Activated naive CD4-positive, alpha-beta T cell treated with anti-CD3 and anti-CD28 coated beads, Interleukin-2, amount 50 U/mL, for 24 hours (primary cell): ENCODE data around the gene LLGL1.
A peak's percentile ranks its signal among the peaks of the same experiment; 100 is the strongest.

Source experiments
- H3K27ac Mint-ChIP-seq: one replicate; pipeline ENCODE4 v1.8.0; 2021; ENCODE audit warnings: mild to moderate bottlenecking, mixed read lengths
- H3K27me3 Mint-ChIP-seq: one replicate; pipeline ENCODE4 v1.8.0; 2021; ENCODE audit warnings: mixed read lengths
- H3K36me3 Mint-ChIP-seq: one replicate; pipeline ENCODE4 v1.8.0; 2021; ENCODE audit warnings: mixed read lengths
- H3K4me1 Mint-ChIP-seq: one replicate; pipeline ENCODE4 v1.8.0; 2021; ENCODE audit warnings: mixed read lengths
- H3K4me3 Mint-ChIP-seq: one replicate; pipeline ENCODE4 v1.8.0; 2021; ENCODE audit warnings: mild to moderate bottlenecking, mixed read lengths
- H3K9me3 Mint-ChIP-seq: one replicate; pipeline ENCODE4 v1.8.0; 2021; ENCODE audit warnings: mixed read lengths

The LLGL1 gene

GRCh38 chr17:18250708-18251107, 25.3 kb downstream of the LLGL1 start:
- no peak overlapping the region for H3K27ac Mint-ChIP-seq
- H3K27me3 Mint-ChIP-seq: no peaks in the 10 kb centered on the region
- H3K9me3 Mint-ChIP-seq: no peaks in the 10 kb centered on the region
- H3K4me1 Mint-ChIP-seq: peaks cover 4% of the 10 kb centered on the region
- H3K4me3 Mint-ChIP-seq: no peak overlapping the region
- H3K36me3 Mint-ChIP-seq: peaks cover 3% of the 10 kb centered on the region

GRCh38 chr17:18251204-18251603, 25.8 kb downstream of the LLGL1 start:
- H3K4me3 Mint-ChIP-seq: no peak overlapping the region
- no peaks in the 10 kb centered on the region for H3K9me3 Mint-ChIP-seq
- peaks cover 8% of the 10 kb centered on the region for H3K4me1 Mint-ChIP-seq
- H3K27me3 Mint-ChIP-seq: no peaks in the 10 kb centered on the region
- H3K27ac Mint-ChIP-seq: no peak overlapping the region
- peaks cover 3% of the 10 kb centered on the region for H3K36me3 Mint-ChIP-seq

- peaks cover 3% of the 10 kb centered on the region for H3K36me3 Mint-ChIP-seq
- no peaks in the 10 kb centered on the region for H3K27me3 Mint-ChIP-seq
- no peak overlapping the region for H3K27ac Mint-ChIP-seq
- no peaks in the 10 kb centered on the region for H3K9me3 Mint-ChIP-seq
- no peak overlapping the region for H3K4me3 Mint-ChIP-seq
- H3K4me1 Mint-ChIP-seq: peaks cover 18% of the 10 kb centered on the region
These were observed 26.7 kb downstream of the LLGL1 start for GRCh38 chr17:18252160-18252559.

GRCh38 chr17:18253187-18253884, 27.9 kb downstream of the LLGL1 start:
- H3K4me3 Mint-ChIP-seq: no peak overlapping the region
- H3K27ac Mint-ChIP-seq: no peak overlapping the region
- H3K4me1 Mint-ChIP-seq: peaks cover 19% of the 10 kb centered on the region
- H3K27me3 Mint-ChIP-seq: no peaks in the 10 kb centered on the region
- H3K36me3 Mint-ChIP-seq: no peaks in the 10 kb centered on the region
- H3K9me3 Mint-ChIP-seq: no peaks in the 10 kb centered on the region

- no peaks in the 10 kb centered on the region for H3K36me3 Mint-ChIP-seq
- no peak overlapping the region for H3K27ac Mint-ChIP-seq
- H3K27me3 Mint-ChIP-seq: no peaks in the 10 kb centered on the region
- no peak overlapping the region for H3K4me3 Mint-ChIP-seq
- peaks cover 19% of the 10 kb centered on the region for H3K4me1 Mint-ChIP-seq
- H3K9me3 Mint-ChIP-seq: no peaks in the 10 kb centered on the region
These were observed 28.7 kb downstream of the LLGL1 start for GRCh38 chr17:18253947-18254821.

GRCh38 chr17:18254888-18255649, 29.6 kb downstream of the LLGL1 start:
- H3K27me3 Mint-ChIP-seq: no peaks in the 10 kb centered on the region
- peaks cover 25% of the 10 kb centered on the region for H3K4me1 Mint-ChIP-seq
- H3K36me3 Mint-ChIP-seq: no peaks in the 10 kb centered on the region
- H3K4me3 Mint-ChIP-seq: no peak overlapping the region
- no peaks in the 10 kb centered on the region for H3K9me3 Mint-ChIP-seq
- H3K27ac Mint-ChIP-seq: no peak overlapping the region

GRCh38 chr17:18256351-18256750, 30.9 kb downstream of the LLGL1 start:
- H3K4me1 Mint-ChIP-seq: peaks cover 28% of the 10 kb centered on the region
- H3K27ac Mint-ChIP-seq: no peak overlapping the region
- H3K9me3 Mint-ChIP-seq: no peaks in the 10 kb centered on the region
- no peak overlapping the region for H3K4me3 Mint-ChIP-seq
- H3K27me3 Mint-ChIP-seq: no peaks in the 10 kb centered on the region
- no peaks in the 10 kb centered on the region for H3K36me3 Mint-ChIP-seq

GRCh38 chr17:18256776-18257175, 31.3 kb downstream of the LLGL1 start:
- Mint-ChIP-seq H3K27ac (peak overlapping the region; percentile 23), H3K9me3 (no peaks in the 10 kb centered on the region), H3K27me3 (no peaks in the 10 kb centered on the region), H3K4me3 (peak overlapping the region; percentile 99), H3K4me1 (peaks cover 32% of the 10 kb centered on the region), H3K36me3 (no peaks in the 10 kb centered on the region)

GRCh38 chr17:18257268-18257981, 32.0 kb downstream of the LLGL1 start:
- Mint-ChIP-seq H3K36me3 (no peaks in the 10 kb centered on the region), H3K4me1 (peaks cover 36% of the 10 kb centered on the region), H3K9me3 (no peaks in the 10 kb centered on the region)

GRCh38 chr17:18257982-18258355, 32.5 kb downstream of the LLGL1 start:
- H3K4me1 Mint-ChIP-seq: peaks cover 36% of the 10 kb centered on the region
- H3K27ac Mint-ChIP-seq: peak overlapping the region; percentile 95
- no peaks in the 10 kb centered on the region for H3K36me3 Mint-ChIP-seq
- H3K4me3 Mint-ChIP-seq: peak overlapping the region; percentile 99
- H3K9me3 Mint-ChIP-seq: no peaks in the 10 kb centered on the region
- no peaks in the 10 kb centered on the region for H3K27me3 Mint-ChIP-seq

More at GRCh38 chr17:18257268-18257981, 32.0 kb downstream of the LLGL1 start:
- Mint-ChIP-seq H3K27ac (peak overlapping the region; percentile 95), H3K27me3 (no peaks in the 10 kb centered on the region), H3K4me3 (peak overlapping the region; percentile 99)

GRCh38 chr17:18258356-18259038, 33.1 kb downstream of the LLGL1 start, which contains the start of gene FLII:
FLII (minus strand) TSS chr17:18258738; CDS start chr17:18258690, 48 bp downstream.
- Mint-ChIP-seq H3K4me3 (peak within 1 kb of the TSS; percentile 99), H3K4me1 (peaks cover 36% of the 10 kb centered on the region), H3K36me3 (no peaks in the 10 kb centered on the region), H3K9me3 (no peaks in the 10 kb centered on the region), H3K27me3 (no peaks in the 10 kb centered on the region), H3K27ac (peak within 1 kb of the TSS; percentile 95)

- Mint-ChIP-seq H3K4me1 (peaks cover 36% of the 10 kb centered on the region), H3K27me3 (no peaks in the 10 kb centered on the region), H3K4me3 (peak overlapping the region; percentile 84), H3K27ac (peak overlapping the region; percentile 55), H3K36me3 (no peaks in the 10 kb centered on the region), H3K9me3 (no peaks in the 10 kb centered on the region)
These were observed 34.3 kb downstream of the LLGL1 start for GRCh38 chr17:18259621-18260331.

- Mint-ChIP-seq H3K27me3 (no peaks in the 10 kb centered on the region), H3K4me3 (peak within 1 kb of the TSS; percentile 84), H3K36me3 (no peaks in the 10 kb centered on the region), H3K9me3 (no peaks in the 10 kb centered on the region), H3K27ac (peak within 1 kb of the TSS; percentile 55), H3K4me1 (peaks cover 36% of the 10 kb centered on the region)
These were observed 35.1 kb downstream of the LLGL1 start, which contains the start of gene MIEF2 for GRCh38 chr17:18260332-18261145. MIEF2 (plus strand) TSS chr17:18260662; CDS start chr17:18262721, 2,059 bp downstream.
